Skin of body (tissue), 2 donors: ENCODE measurements around the gene ISYNA1. TPM values are rescaled to one million over a fixed set of nuclear protein-coding genes. Genes with fewer than 3 reads are reported as not detected.

Source experiments
- DNase-seq: peaks from one replicate; lab custom pipeline; 2025; lab: John Stamatoyannopoulos, UW
- total RNA-seq: library from RNA; depleted of rRNA; stranded (reverse); fragments of >200 nt; gene quantifications from one replicate; pipeline ENCODE4 v1.2.3, GENCODE V29; 2014

The ISYNA1 gene
- total RNA-seq, 1 donor from 2014 or later: 24.6 TPM

- no peak for DNase-seq
Measured at GRCh38 chr19:18468517-18468916, 30.6 kb upstream of the ISYNA1 start.

- DNase-seq: no peak
Measured at GRCh38 chr19:18467978-18468377, 30.0 kb upstream of the ISYNA1 start.

GRCh38 chr19:18466354-18466753 lies 28.4 kb upstream of the ISYNA1 start:
- no peak for DNase-seq

GRCh38 chr19:18465964-18466339 lies 28.0 kb upstream of the ISYNA1 start:
- DNase-seq: no peak

- no peak for DNase-seq
Measured at GRCh38 chr19:18465214-18465963, 27.5 kb upstream of the ISYNA1 start.

- DNase-seq: no peak
Measured at GRCh38 chr19:18464646-18465045, 26.7 kb upstream of the ISYNA1 start.

GRCh38 chr19:18461471-18461870 lies 23.5 kb upstream of the ISYNA1 start:
- no peak for DNase-seq

- no peak for DNase-seq
Measured at GRCh38 chr19:18460900-18461299, 23.0 kb upstream of the ISYNA1 start.

- no peak for DNase-seq
Measured at GRCh38 chr19:18457483-18458331, 19.8 kb upstream of the ISYNA1 start.

- no peak for DNase-seq
Measured at GRCh38 chr19:18456974-18457373, 19.0 kb upstream of the ISYNA1 start.

- DNase-seq: no peak
Measured at GRCh38 chr19:18456279-18456678, 18.3 kb upstream of the ISYNA1 start.

- DNase-seq: no peak
Measured at GRCh38 chr19:18453269-18454024, 15.5 kb upstream of the ISYNA1 start.

GRCh38 chr19:18452386-18452785 lies 14.5 kb upstream of the ISYNA1 start:
- no peak for DNase-seq

GRCh38 chr19:18450931-18451836 lies 13.3 kb upstream of the ISYNA1 start:
- peak; percentile 58 for DNase-seq

- no peak for DNase-seq
Measured at GRCh38 chr19:18450021-18450930, 12.3 kb upstream of the ISYNA1 start.

GRCh38 chr19:18449552-18449951 lies 11.6 kb upstream of the ISYNA1 start:
- DNase-seq: no peak

GRCh38 chr19:18446811-18447359 lies 9.0 kb upstream of the ISYNA1 start:
- no peak for DNase-seq

- no peak for DNase-seq
Measured at GRCh38 chr19:18446145-18446810, 8.3 kb upstream of the ISYNA1 start.
